Caco-2 (cell line): ENCODE data around the gene IFITM5. TPM values are rescaled to one million over a fixed set of nuclear protein-coding genes. Genes with fewer than 3 reads are reported as not detected.

Experiments
- BruUV-seq: library from RNA; stranded (reverse); fragments of 400-500 nt; replicated peaks from 2 replicates; lab custom pipeline; 2021; lab: Mats Ljungman, UMichigan
- CTCF ChIA-PET: fragments of 300-600 bp; sonication (Branson Sonifier 250); formaldehyde crosslinking; loops from one replicate; lab custom pipeline; 2022; ENCODE audit warnings: antibody characterized with exemption; lab: Charles Lee
- POLR2A ChIA-PET: fragments of 300-600 bp; sonication (Branson Sonifier 250); formaldehyde crosslinking; loops from one replicate; lab custom pipeline; 2022; ENCODE audit warnings: antibody characterized with exemption; lab: Charles Lee
- DNase-seq, 2 experiments: peaks; one replicate each; pipeline versions ENCODE4 v3.0.0 to v3.0.0-alpha.2; 2020 to 2022
- H3K27me3 ChIP-seq: replicated peaks from 2 replicates; pipeline ENCODE4 v1.6.0; 2011; ENCODE audit warnings: low read length; ENCODE audit not compliant: control insufficient read depth, insufficient read depth
- H3K36me3 ChIP-seq: 2 replicates; pipeline ENCODE4 v1.5.1; 2011; ENCODE audit warnings: low read length; ENCODE audit not compliant: control insufficient read depth, insufficient read depth
- H3K4me1 ChIP-seq: fragments of 250-450 bp; sonication (Bioruptor Pico); 2 replicates; pipeline ENCODE4 v1.5.1; 2020; ENCODE audit warnings: mild to moderate bottlenecking
- H3K4me3 ChIP-seq: 2 replicates; pipeline ENCODE4 v1.5.1; 2011; ENCODE audit warnings: low read depth, mild to moderate bottlenecking, control low read depth, low read length
- H3K9me3 ChIP-seq: fragments of 250-450 bp; sonication (Bioruptor Pico); 2 replicates; pipeline ENCODE4 v1.5.1; 2020; ENCODE audit warnings: mild to moderate bottlenecking, moderate library complexity
- H3K27ac Mint-ChIP-seq: one replicate; pipeline ENCODE4 v1.8.0; 2022; ENCODE audit warnings: mixed read lengths; ENCODE audit not compliant: unreplicated experiment
- H3K27me3 Mint-ChIP-seq: one replicate; pipeline ENCODE4 v1.8.0; 2022; ENCODE audit warnings: mixed read lengths; ENCODE audit not compliant: insufficient read depth, unreplicated experiment
- H3K36me3 Mint-ChIP-seq: one replicate; pipeline ENCODE4 v1.8.0; 2022; ENCODE audit warnings: mild to moderate bottlenecking, mixed read lengths; ENCODE audit not compliant: insufficient read depth, unreplicated experiment
- H3K4me1 Mint-ChIP-seq: one replicate; pipeline ENCODE4 v1.8.0; 2022; ENCODE audit warnings: low read depth, mixed read lengths; ENCODE audit not compliant: unreplicated experiment
- H3K4me3 Mint-ChIP-seq: one replicate; pipeline ENCODE4 v1.8.0; 2022; ENCODE audit warnings: mild to moderate bottlenecking, moderate library complexity, mixed read lengths; ENCODE audit not compliant: unreplicated experiment
- H3K9me3 Mint-ChIP-seq: one replicate; pipeline ENCODE4 v1.8.0; 2022; ENCODE audit warnings: mixed read lengths; ENCODE audit not compliant: unreplicated experiment
- CTCF ChIP-seq, 2 experiments: fragments of 200-600 bp in 1 of 2; IDR thresholded peaks; 1 replicate in 1 of 2; 2 replicates in 1 of 2; pipeline versions ENCODE4 v1.5.1 to v1.8.0; 2011 to 2022; ENCODE audit warnings: antibody characterized with exemption in 1 of 2, control low read depth in 1 of 2, inconsistent platforms in 1 of 2, low read depth in 1 of 2, low read length in 1 of 2, mild to moderate bottlenecking in 1 of 2, moderate library complexity in 1 of 2; ENCODE audit not compliant: insufficient read depth in 1 of 2, severe bottlenecking in 1 of 2, unreplicated experiment in 1 of 2
- intact Hi-C: fragments of 100-400 bp; cut with micrococcal nuclease; formaldehyde crosslinking; loops from one replicate; pipeline ENCODE4 v1.10.0; 2022; ENCODE audit not compliant: unreplicated experiment
- total RNA-seq: library from RNA; stranded (reverse); gene quantifications from 2 replicates; pipeline ENCODE4 v1.2.3, GENCODE V29; 2022

Gene IFITM5
- total RNA-seq, 1 experiment from 2014 or later, result not detected

- Histone ChIP-seq H3K36me3 (peaks cover 3% of the 10 kb centered on the region), H3K4me1 (no peaks in the 10 kb centered on the region), H3K27me3 (no peaks in the 10 kb centered on the region), H3K9me3 (no peaks in the 10 kb centered on the region), H3K4me3 (no peak overlapping the region)
- no peak for DNase-seq
- Mint-ChIP-seq H3K4me1 (no peaks in the 10 kb centered on the region), H3K27ac (no peak overlapping the region), H3K9me3 (peaks cover 14% of the 10 kb centered on the region), H3K36me3 (peaks cover 47% of the 10 kb centered on the region), H3K27me3 (no peaks in the 10 kb centered on the region), H3K4me3 (no peak overlapping the region)
- POLR2A ChIA-PET, result no interaction called here
- CTCF ChIA-PET, result no interaction called here
- no peak for TF ChIP-seq CTCF (IDR thresholded peaks at IDR 0.05; ENCODE audit: insufficient read depth in 1 of 2, low read depth in 1 of 2, low read length in 1 of 2, severe bottlenecking in 1 of 2, unreplicated experiment in 1 of 2)
- intact Hi-C loops, result no loop called here
- BruUV-seq, result no TSS peak
These were observed 43.5 kb downstream of the IFITM5 start for GRCh38 chr11:255816-256215.

DNA sequence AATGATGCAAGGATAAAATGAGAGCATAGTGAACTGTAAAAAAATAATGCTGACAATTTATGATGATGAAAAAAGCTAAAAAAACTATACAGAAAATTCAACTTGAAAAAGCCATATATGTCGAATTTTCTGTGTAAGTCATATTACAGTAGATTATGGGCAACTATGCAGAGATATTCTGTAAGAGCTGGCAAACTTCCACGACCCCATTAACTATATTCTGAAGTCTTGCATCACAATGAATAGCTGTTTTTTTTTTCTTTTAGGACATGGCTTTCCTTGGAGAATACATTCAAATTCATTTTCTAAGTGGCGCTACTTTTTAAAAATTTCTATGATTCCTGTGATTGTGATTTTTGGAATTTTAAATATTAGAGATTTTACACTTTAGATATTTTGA is 44.1 kb downstream of the IFITM5 start:
- Mint-ChIP-seq H3K9me3 (peaks cover 9% of the 10 kb centered on the region), H3K4me3 (no peak overlapping the region), H3K36me3 (peaks cover 52% of the 10 kb centered on the region), H3K4me1 (no peaks in the 10 kb centered on the region), H3K27ac (no peak overlapping the region), H3K27me3 (no peaks in the 10 kb centered on the region)
- peaks cover 3% of the 10 kb centered on the region for H3K36me3 ChIP-seq
- no peak for TF ChIP-seq CTCF (IDR thresholded peaks at IDR 0.05; ENCODE audit: insufficient read depth in 1 of 2, low read depth in 1 of 2, low read length in 1 of 2, severe bottlenecking in 1 of 2, unreplicated experiment in 1 of 2)
- BruUV-seq, result no TSS peak
- ChIA-PET CTCF (interaction anchor here (1.0 kb wide), 1 partner anchor 193 kb away, joined by 4 read pairs; no protein-coding TSS in a partner anchor), POLR2A (no interaction called here)
- intact Hi-C loops, result no loop called here
- no peaks in the 10 kb centered on the region for H3K4me1 ChIP-seq
- no peak overlapping the region for H3K4me3 ChIP-seq
- no peaks in the 10 kb centered on the region for H3K27me3 ChIP-seq
- no peaks in the 10 kb centered on the region for H3K9me3 ChIP-seq
- no peak for DNase-seq

GRCh38 chr11:253886-254270 is 45.4 kb downstream of the IFITM5 start:
- Mint-ChIP-seq H3K27me3 (no peaks in the 10 kb centered on the region), H3K9me3 (peaks cover 9% of the 10 kb centered on the region), H3K36me3 (peaks cover 59% of the 10 kb centered on the region), H3K27ac (no peak overlapping the region), H3K4me3 (no peak overlapping the region), H3K4me1 (no peaks in the 10 kb centered on the region)
- intact Hi-C loops, result no loop called here
- no peak for TF ChIP-seq CTCF (IDR thresholded peaks at IDR 0.05; ENCODE audit: insufficient read depth in 1 of 2, low read depth in 1 of 2, low read length in 1 of 2, severe bottlenecking in 1 of 2, unreplicated experiment in 1 of 2)
- H3K4me3 ChIP-seq, result no peak overlapping the region
- no peaks in the 10 kb centered on the region for H3K9me3 ChIP-seq
- DNase-seq, result no peak
- H3K4me1 ChIP-seq, result no peaks in the 10 kb centered on the region
- H3K36me3 ChIP-seq, result peaks cover 5% of the 10 kb centered on the region
- no TSS peak for BruUV-seq
- H3K27me3 ChIP-seq, result no peaks in the 10 kb centered on the region
- ChIA-PET CTCF (no interaction called here), POLR2A (no interaction called here)
